Neuronal stem cell (in vitro differentiated cells): ENCODE data around the gene GABRG3.
A peak's percentile ranks its signal among the peaks of the same experiment; 100 is the strongest.

ENCODE experiments used
- DNase-seq: peaks from one replicate; pipeline ENCODE4 v3.0.0-alpha.2; 2013; ENCODE audit warnings: low spot score
- H2AFZ ChIP-seq: one replicate; pipeline ENCODE4 v1.6.1; 2013; ENCODE audit warnings: mild to moderate bottlenecking, low read length, inconsistent platforms
- H2AK5ac ChIP-seq: 2 replicates; pipeline ENCODE4 v1.6.1; 2013; ENCODE audit warnings: low read depth, mild to moderate bottlenecking, inconsistent platforms, low read length, moderate library complexity, mixed read lengths
- H2BK120ac ChIP-seq: 2 replicates; pipeline ENCODE4 v1.6.1; 2013; ENCODE audit warnings: low read depth, mild to moderate bottlenecking, inconsistent platforms, low read length, moderate library complexity, mixed read lengths
- H2BK12ac ChIP-seq: one replicate; pipeline ENCODE4 v1.6.1; 2013; ENCODE audit warnings: low read length, inconsistent platforms
- H2BK15ac ChIP-seq: 2 replicates; pipeline ENCODE4 v1.6.1; 2013; ENCODE audit warnings: mild to moderate bottlenecking, low read length, inconsistent platforms, mixed read lengths
- H2BK5ac ChIP-seq: one replicate; pipeline ENCODE4 v1.6.1; 2013; ENCODE audit warnings: inconsistent platforms, mild to moderate bottlenecking, low read length, moderate library complexity
- H3K14ac ChIP-seq: one replicate; pipeline ENCODE4 v1.6.1; 2013; ENCODE audit warnings: low read length, inconsistent platforms
- H3K18ac ChIP-seq: 2 replicates; pipeline ENCODE4 v1.6.1; 2013; ENCODE audit warnings: low read length, inconsistent platforms
- H3K23ac ChIP-seq: 2 replicates; pipeline ENCODE4 v1.6.1; 2013; ENCODE audit warnings: low read depth, mild to moderate bottlenecking, mixed read lengths, low read length, inconsistent platforms; ENCODE audit not compliant: poor library complexity
- H3K27ac ChIP-seq: replicated peaks from 3 replicates; pipeline ENCODE4 v1.5.1; 2013; ENCODE audit warnings: low read length, inconsistent platforms
- H3K27me3 ChIP-seq, 3 experiments: 2 replicates each; pipeline ENCODE4 v1.6.1; 2013; ENCODE audit warnings: low read length in 3 of 3, mild to moderate bottlenecking in 2 of 3, inconsistent platforms in 1 of 3, low read depth in 1 of 3, mixed read lengths in 1 of 3, moderate library complexity in 1 of 3; ENCODE audit not compliant: control insufficient read depth in 3 of 3, insufficient read depth in 3 of 3
- H3K36me3 ChIP-seq, 2 donors: replicated peaks in 1 of 2; 2 replicates each; pipeline ENCODE4 v1.6.1; 2013; ENCODE audit warnings: low read length in 2 of 2; ENCODE audit not compliant: control insufficient read depth in 2 of 2, insufficient read depth in 2 of 2
- H3K4ac ChIP-seq: 2 replicates; pipeline ENCODE4 v1.6.1; 2013; ENCODE audit warnings: inconsistent platforms, mild to moderate bottlenecking, low read length, moderate library complexity
- H3K4me1 ChIP-seq, 2 donors: 1 replicate in 1 of 2; 2 replicates in 1 of 2; pipeline ENCODE4 v1.6.1; 2013; ENCODE audit warnings: low read length in 2 of 2, low read depth in 1 of 2; ENCODE audit not compliant: control insufficient read depth in 2 of 2, insufficient read depth in 1 of 2
- H3K4me2 ChIP-seq: one replicate; pipeline ENCODE4 v1.6.1; 2013; ENCODE audit warnings: mild to moderate bottlenecking, low read length, inconsistent platforms; ENCODE audit not compliant: insufficient read depth, poor library complexity, severe bottlenecking
- H3K4me3 ChIP-seq, 2 donors: 2 replicates each; pipeline ENCODE4 v1.5.1; 2013; ENCODE audit warnings: low read length in 2 of 2, mild to moderate bottlenecking in 2 of 2, inconsistent platforms in 1 of 2, moderate library complexity in 1 of 2
- H3K79me1 ChIP-seq: one replicate; pipeline ENCODE4 v1.6.1; 2013; ENCODE audit warnings: low read depth, mild to moderate bottlenecking, inconsistent platforms, low read length, moderate library complexity
- H3K9ac ChIP-seq: one replicate; pipeline ENCODE4 v1.6.1; 2013; ENCODE audit warnings: mild to moderate bottlenecking, low read depth, low read length, inconsistent platforms; ENCODE audit not compliant: poor library complexity
- H3K9me3 ChIP-seq, 2 donors: replicated peaks in 1 of 2; 2 replicates each; pipeline versions ENCODE3 to v1.6.1; 2013; ENCODE audit warnings: low read length in 2 of 2, mild to moderate bottlenecking in 2 of 2, inconsistent platforms in 1 of 2, low read depth in 1 of 2, mixed read lengths in 1 of 2, moderate library complexity in 1 of 2; ENCODE audit not compliant: control insufficient read depth in 2 of 2, insufficient read depth in 1 of 2
- H4K8ac ChIP-seq: one replicate; pipeline ENCODE4 v1.6.1; 2013; ENCODE audit warnings: low read depth, mild to moderate bottlenecking, inconsistent platforms, low read length, moderate library complexity
- H4K91ac ChIP-seq: one replicate; pipeline ENCODE4 v1.6.1; 2013; ENCODE audit warnings: low read length, low read depth, mild to moderate bottlenecking, inconsistent platforms; ENCODE audit not compliant: poor library complexity
- WGBS, 2 donors: extraction: QIAGEN DNeasy Blood & Tissue Kit; methylation state at CpG; one replicate each; pipeline ENCODE4 v1.1.7; 2013; ENCODE audit warnings: missing lambda C conversion rate in 2 of 2, mixed read lengths in 1 of 2; ENCODE audit not compliant: insufficient read length in 2 of 2, insufficient replicate concordance in 1 of 2; ENCODE audit errors: extremely low coverage in 2 of 2; 5-methylcytosine and 5-hydroxymethylcytosine counted together

Gene GABRG3

GRCh38 chr15:26968806-26969205 is 2.2 kb upstream of the GABRG3 start:
- DNase-seq, result no peak
- Histone ChIP-seq H2BK5ac (no peak overlapping the region), H2BK120ac (no peak overlapping the region), H2AK5ac (no peak overlapping the region), H3K9me3 (no peaks in the 10 kb centered on the region), H3K79me1 (no peaks in the 10 kb centered on the region), H4K91ac (no peak overlapping the region), H3K9ac (no peak overlapping the region), H2BK12ac (no peak overlapping the region), H2BK15ac (no peak overlapping the region), H3K18ac (no peak overlapping the region), H2AFZ (no peak overlapping the region), H4K8ac (no peak overlapping the region), H3K4me2 (no peak overlapping the region), H3K27ac (no peak overlapping the region), H3K36me3 (no peaks in the 10 kb centered on the region), H3K4me3 (no peak overlapping the region), H3K4ac (no peak overlapping the region), H3K4me1 (peaks cover 0 to 9% of the 10 kb centered on the region in 2 donors), H3K23ac (no peak overlapping the region), H3K27me3 (peaks cover 0 to 55% (median 7%) of the 10 kb centered on the region in 3 experiments), H3K14ac (no peak overlapping the region)
- WGBS, 2 donors, result no CpG with 5 or more reads among the region's 2 CpGs

GRCh38 chr15:26971271-26972018 is 464 bp downstream of the GABRG3 start:
- no CpG with 5 or more reads among the region's 72 CpGs for WGBS, 2 donors
- peak overlapping the region; percentile 99 for H3K18ac ChIP-seq
- H3K14ac ChIP-seq, result peak overlapping the region; percentile 64
- H2AFZ ChIP-seq, result peak overlapping the region; percentile 73
- H3K9me3 ChIP-seq, result no peaks in the 10 kb centered on the region
- H3K4me3 ChIP-seq, result peak overlapping the region in 1 of 2 donors; percentile 91
- H2BK5ac ChIP-seq, result peak overlapping the region; percentile 31
- peak overlapping the region; percentile 90 for H4K8ac ChIP-seq
- H3K36me3 ChIP-seq, result no peaks in the 10 kb centered on the region
- H3K27ac ChIP-seq, result no peak overlapping the region
- peaks cover 0 to 55% (median 7%) of the 10 kb centered on the region in 3 experiments for H3K27me3 ChIP-seq
- H4K91ac ChIP-seq, result no peak overlapping the region
- H2BK12ac ChIP-seq, result peak overlapping the region; percentile 36
- peak overlapping the region; percentile 84 for H2BK15ac ChIP-seq
- peak; percentile 44 for DNase-seq
- H3K4me1 ChIP-seq, result peaks cover 0 to 12% of the 10 kb centered on the region in 2 donors
- H3K4me2 ChIP-seq, result peak overlapping the region; percentile 61
- no peak overlapping the region for H3K23ac ChIP-seq
- H3K4ac ChIP-seq, result no peak overlapping the region
- no peaks in the 10 kb centered on the region for H3K79me1 ChIP-seq
- no peak overlapping the region for H2BK120ac ChIP-seq
- H2AK5ac ChIP-seq, result no peak overlapping the region
- H3K9ac ChIP-seq, result peak overlapping the region; percentile 85

- WGBS, 2 donors, result no CpG with 5 or more reads among the region's 2 CpGs
- no peak overlapping the region for H3K9ac ChIP-seq
- H3K23ac ChIP-seq, result no peak overlapping the region
- peaks cover 0 to 48% (median 7%) of the 10 kb centered on the region in 3 experiments for H3K27me3 ChIP-seq
- no peak overlapping the region for H3K4ac ChIP-seq
- H3K4me3 ChIP-seq, result no peak overlapping the region
- no peak overlapping the region for H2BK120ac ChIP-seq
- peak overlapping the region; percentile 12 for H2AK5ac ChIP-seq
- H3K4me2 ChIP-seq, result peak overlapping the region; percentile 14
- H3K4me1 ChIP-seq, result peaks cover 0 to 12% of the 10 kb centered on the region in 2 donors
- no peak overlapping the region for H2BK12ac ChIP-seq
- H3K36me3 ChIP-seq, result no peaks in the 10 kb centered on the region
- H3K27ac ChIP-seq, result no peak overlapping the region
- H2AFZ ChIP-seq, result no peak overlapping the region
- no peak overlapping the region for H3K14ac ChIP-seq
- no peak overlapping the region for H4K8ac ChIP-seq
- no peaks in the 10 kb centered on the region for H3K79me1 ChIP-seq
- H2BK5ac ChIP-seq, result no peak overlapping the region
- no peak overlapping the region for H2BK15ac ChIP-seq
- peak overlapping the region; percentile 30 for H3K18ac ChIP-seq
- no peaks in the 10 kb centered on the region for H3K9me3 ChIP-seq
- H4K91ac ChIP-seq, result no peak overlapping the region
- DNase-seq, result no peak
These were observed 1.7 kb downstream of the GABRG3 start for GRCh38 chr15:26972636-26973035.

- Histone ChIP-seq H3K4me3 (no peak overlapping the region), H3K14ac (no peak overlapping the region), H2BK5ac (no peak overlapping the region), H2AFZ (no peak overlapping the region), H3K9ac (no peak overlapping the region), H2BK12ac (peak overlapping the region; percentile 73), H2AK5ac (no peak overlapping the region), H3K79me1 (no peaks in the 10 kb centered on the region), H3K23ac (no peak overlapping the region), H3K27me3 (peaks cover 0 to 38% (median 7%) of the 10 kb centered on the region in 3 experiments), H3K27ac (no peak overlapping the region), H2BK15ac (no peak overlapping the region), H3K9me3 (no peaks in the 10 kb centered on the region), H3K4me2 (no peak overlapping the region), H2BK120ac (no peak overlapping the region), H3K36me3 (peaks cover 0 to 1% of the 10 kb centered on the region in 2 donors), H4K91ac (no peak overlapping the region), H4K8ac (no peak overlapping the region), H3K4ac (no peak overlapping the region), H3K4me1 (peaks cover 0 to 12% of the 10 kb centered on the region in 2 donors), H3K18ac (no peak overlapping the region)
- no CpG with 5 or more reads among the region's 9 CpGs for WGBS, 2 donors
- DNase-seq, result peak; percentile 37
These were observed 3.3 kb downstream of the GABRG3 start for GRCh38 chr15:26974120-26974780.
